CD4-positive, alpha-beta T cell (primary cell): Measurements from ENCODE around the gene ZNF330. TPM values are rescaled to one million over a fixed set of nuclear protein-coding genes. Genes with fewer than 3 reads are reported as not detected.

ENCODE experiments used
- ATAC-seq: fragments of 200-7000 bp; cut with Tn5 transposase; one replicate; pipeline ENCODE4 v1.10.0; 2022; ENCODE audit warnings: mild to moderate bottlenecking; ENCODE audit not compliant: poor library complexity
- CTCF ChIA-PET: fragments of 350-600 bp; sonication (Branson Sonifier 250); formaldehyde crosslinking; loops from one replicate; lab custom pipeline; 2021; ENCODE audit warnings: antibody characterized with exemption, inconsistent platforms; lab: Charles Lee
- POLR2A ChIA-PET: fragments of 350-600 bp; sonication (Branson Sonifier 250); formaldehyde crosslinking; loops from one replicate; lab custom pipeline; 2021; ENCODE audit warnings: antibody characterized with exemption, inconsistent platforms; lab: Charles Lee
- DNase-seq, 14 experiments: peaks; one replicate each; pipeline ENCODE4 v3.0.0-alpha.2; 2013 to 2020; ENCODE audit warnings: mixed read lengths in 2 of 14
- H3K27ac ChIP-seq, 2 donors: one replicate each; pipeline versions ENCODE4 v1.5.1 to v1.7.0; 2013; ENCODE audit warnings: low read length in 2 of 2, low read depth in 1 of 2, mild to moderate bottlenecking in 1 of 2
- H3K27me3 ChIP-seq, 2 experiments: 1 replicate in 1 of 2; 2 replicates in 1 of 2; pipeline versions ENCODE4 v1.6.1 to v1.7.0; 2013; ENCODE audit warnings: low read length in 2 of 2, control low read depth in 1 of 2, mild to moderate bottlenecking in 1 of 2, moderate library complexity in 1 of 2; ENCODE audit not compliant: insufficient read depth in 2 of 2, control insufficient read depth in 1 of 2
- H3K36me3 ChIP-seq: one replicate; pipeline ENCODE4 v1.6.1; 2013; ENCODE audit warnings: low read length, control low read depth; ENCODE audit not compliant: insufficient read depth
- H3K4me1 ChIP-seq: one replicate; pipeline ENCODE4 v1.6.1; 2013; ENCODE audit warnings: low read length, control low read depth; ENCODE audit not compliant: insufficient read depth
- H3K4me3 ChIP-seq: one replicate; pipeline ENCODE4 v1.5.1; 2013; ENCODE audit warnings: mild to moderate bottlenecking, low read length, moderate library complexity
- H3K9me3 ChIP-seq, 2 experiments: 1 replicate in 1 of 2; 2 replicates in 1 of 2; pipeline versions ENCODE4 v1.6.1 to v1.7.0; 2013; ENCODE audit warnings: low read length in 2 of 2, mild to moderate bottlenecking in 2 of 2, control low read depth in 1 of 2, moderate library complexity in 1 of 2; ENCODE audit not compliant: control insufficient read depth in 1 of 2, insufficient read depth in 1 of 2
- H3K27ac Mint-ChIP-seq: one replicate; pipeline ENCODE4 v1.8.0; 2020; ENCODE audit warnings: mixed read lengths
- H3K27me3 Mint-ChIP-seq: one replicate; pipeline ENCODE4 v1.8.0; 2021; ENCODE audit warnings: mixed read lengths
- H3K36me3 Mint-ChIP-seq: one replicate; pipeline ENCODE4 v1.8.0; 2021; ENCODE audit warnings: low read depth, mixed read lengths
- H3K4me1 Mint-ChIP-seq: one replicate; pipeline ENCODE4 v1.8.0; 2021; ENCODE audit warnings: low read depth, mixed read lengths
- H3K4me3 Mint-ChIP-seq: one replicate; pipeline ENCODE4 v1.8.0; 2020; ENCODE audit warnings: mild to moderate bottlenecking, mixed read lengths
- H3K9me3 Mint-ChIP-seq: one replicate; pipeline ENCODE4 v1.8.0; 2020; ENCODE audit warnings: mixed read lengths
- intact Hi-C, 2 experiments: fragments of 100-400 bp; cut with DNase I in 1 of 2; cut with micrococcal nuclease in 1 of 2; formaldehyde crosslinking; loops; one replicate each; pipeline versions ENCODE4 v1.15.1 to v1.9.0; 2023 to 2025; cut with DNase I, micrococcal nuclease
- total RNA-seq, 174 experiments: library from RNA in 2 of 174; stranded (reverse) in 2 of 174; gene quantifications; one replicate each; pipeline ENCODE4 v1.2.3 and lab custom pipeline; 2021 to 2026
- TF ChIP-seq, protein P1 (sequence below): fragments of 200-600 bp; IDR thresholded peaks from one replicate; pipeline ENCODE4 v1.8.0; 2022; ENCODE audit warnings: antibody characterized with exemption, mild to moderate bottlenecking

Gene ZNF330
- total RNA-seq, 2 experiments from 2014 or later: 41.1 to 43.8 TPM

- no peak for ATAC-seq
- POLR2A ChIA-PET: no interaction called here
- intact Hi-C loops: no loop called here
Measured at GRCh38 chr4:141196227-141196933, 24.3 kb upstream of the ZNF330 start.

DNA sequence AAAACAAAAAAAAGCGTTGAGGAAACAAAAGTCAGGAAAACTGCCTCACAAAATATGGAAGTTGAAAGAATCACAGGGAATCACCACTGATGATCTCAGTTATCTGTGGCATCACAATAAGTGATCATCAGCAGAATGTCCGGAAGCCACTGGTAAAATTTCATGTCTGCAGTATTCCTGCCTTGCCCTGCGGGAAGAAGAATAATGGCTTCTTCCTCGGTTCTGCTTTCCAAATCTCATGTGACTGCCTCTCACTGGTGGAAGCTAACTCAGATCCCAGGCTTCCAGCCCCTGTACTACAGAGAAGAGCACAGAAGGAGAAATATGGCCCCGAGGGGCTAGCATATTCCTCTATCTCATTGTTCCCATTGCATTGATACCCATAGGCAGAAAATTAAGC lies 12.7 kb upstream of the ZNF330 start:
- H3K27me3 ChIP-seq: no peaks in the 10 kb centered on the region
- H3K4me1 Mint-ChIP-seq: no peaks in the 10 kb centered on the region
- no peaks in the 10 kb centered on the region for H3K36me3 Mint-ChIP-seq
- no peak for DNase-seq
- ChIA-PET CTCF (no interaction called here), POLR2A (no interaction called here)
- H3K4me1 ChIP-seq: no peaks in the 10 kb centered on the region
- H3K9me3 ChIP-seq: no peaks in the 10 kb centered on the region
- no peak overlapping the region for H3K27ac Mint-ChIP-seq
- TF ChIP-seq, protein P1, sequence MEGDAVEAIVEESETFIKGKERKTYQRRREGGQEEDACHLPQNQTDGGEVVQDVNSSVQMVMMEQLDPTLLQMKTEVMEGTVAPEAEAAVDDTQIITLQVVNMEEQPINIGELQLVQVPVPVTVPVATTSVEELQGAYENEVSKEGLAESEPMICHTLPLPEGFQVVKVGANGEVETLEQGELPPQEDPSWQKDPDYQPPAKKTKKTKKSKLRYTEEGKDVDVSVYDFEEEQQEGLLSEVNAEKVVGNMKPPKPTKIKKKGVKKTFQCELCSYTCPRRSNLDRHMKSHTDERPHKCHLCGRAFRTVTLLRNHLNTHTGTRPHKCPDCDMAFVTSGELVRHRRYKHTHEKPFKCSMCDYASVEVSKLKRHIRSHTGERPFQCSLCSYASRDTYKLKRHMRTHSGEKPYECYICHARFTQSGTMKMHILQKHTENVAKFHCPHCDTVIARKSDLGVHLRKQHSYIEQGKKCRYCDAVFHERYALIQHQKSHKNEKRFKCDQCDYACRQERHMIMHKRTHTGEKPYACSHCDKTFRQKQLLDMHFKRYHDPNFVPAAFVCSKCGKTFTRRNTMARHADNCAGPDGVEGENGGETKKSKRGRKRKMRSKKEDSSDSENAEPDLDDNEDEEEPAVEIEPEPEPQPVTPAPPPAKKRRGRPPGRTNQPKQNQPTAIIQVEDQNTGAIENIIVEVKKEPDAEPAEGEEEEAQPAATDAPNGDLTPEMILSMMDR: no peak
- no peak overlapping the region for H3K4me3 Mint-ChIP-seq
- no peak overlapping the region for H3K27ac ChIP-seq
- H3K4me3 ChIP-seq: no peak overlapping the region
- H3K9me3 Mint-ChIP-seq: no peaks in the 10 kb centered on the region
- peaks cover 20% of the 10 kb centered on the region for H3K27me3 Mint-ChIP-seq
- intact Hi-C loops: no loop called here
- ATAC-seq: no peak
- H3K36me3 ChIP-seq: no peaks in the 10 kb centered on the region

More at GRCh38 chr4:141196227-141196933, 24.3 kb upstream of the ZNF330 start:
- H3K27me3 Mint-ChIP-seq: peaks cover 36% of the 10 kb centered on the region
- H3K4me1 Mint-ChIP-seq: no peaks in the 10 kb centered on the region
- no peak overlapping the region for H3K27ac ChIP-seq
- no peaks in the 10 kb centered on the region for H3K9me3 ChIP-seq
- H3K4me3 Mint-ChIP-seq: no peak overlapping the region
- H3K4me3 ChIP-seq: no peak overlapping the region
- peaks cover 0 to 7% of the 10 kb centered on the region in 2 experiments for H3K27me3 ChIP-seq
- no peak for DNase-seq
- no peaks in the 10 kb centered on the region for H3K4me1 ChIP-seq
- H3K9me3 Mint-ChIP-seq: peaks cover 3% of the 10 kb centered on the region
- CTCF ChIA-PET: no interaction called here
- no peaks in the 10 kb centered on the region for H3K36me3 Mint-ChIP-seq
- TF ChIP-seq, protein P1: no peak
- H3K27ac Mint-ChIP-seq: no peak overlapping the region
- H3K36me3 ChIP-seq: no peaks in the 10 kb centered on the region

GRCh38 chr4:141210168-141210567 lies 10.5 kb upstream of the ZNF330 start:
- H3K9me3 ChIP-seq: no peaks in the 10 kb centered on the region
- no peaks in the 10 kb centered on the region for H3K36me3 Mint-ChIP-seq
- no peaks in the 10 kb centered on the region for H3K4me1 ChIP-seq
- no peaks in the 10 kb centered on the region for H3K9me3 Mint-ChIP-seq
- no peak for ATAC-seq
- H3K4me3 Mint-ChIP-seq: no peak overlapping the region
- CTCF ChIA-PET: interaction anchor here (0.6 kb wide), 1 partner anchor 13 kb away, joined by 3 read pairs; no protein-coding TSS in a partner anchor
- H3K36me3 ChIP-seq: no peaks in the 10 kb centered on the region
- TF ChIP-seq, protein P1: no peak
- POLR2A ChIA-PET: no interaction called here
- no peak overlapping the region for H3K4me3 ChIP-seq
- no peaks in the 10 kb centered on the region for H3K27me3 ChIP-seq
- intact Hi-C loops: no loop called here
- H3K27me3 Mint-ChIP-seq: peaks cover 13% of the 10 kb centered on the region
- no peak overlapping the region for H3K27ac Mint-ChIP-seq
- no peak for DNase-seq
- H3K4me1 Mint-ChIP-seq: no peaks in the 10 kb centered on the region
- no peak overlapping the region for H3K27ac ChIP-seq
